Pancreas (tissue), 10 donors: ENCODE data around the gene ALCAM. TPM values are rescaled to one million over a fixed set of nuclear protein-coding genes. Genes with fewer than 3 reads are reported as not detected.

Experiments used
- ATAC-seq, 4 donors: fragments of 200-7000 bp; cut with Tn5 transposase; one replicate each; pipeline versions ENCODE4 v1.8.0 to v1.9.1; 2020; ENCODE audit warnings: mild to moderate bottlenecking in 4 of 4, moderate library complexity in 4 of 4
- DNase-seq, 6 donors: peaks; one replicate each; pipeline ENCODE4 v3.0.0-alpha.2; 2020
- FAIRE-seq: peaks from 2 replicates; lab custom pipeline; 2012; peaks lifted over from hg19 to GRCh38; lab: Jason Lieb, UNC
- H3K27ac ChIP-seq, 4 donors: fragments of 200-600 bp; sonication (generic); 1 replicate in 3 of 4; 2 replicates in 1 of 4; pipeline versions ENCODE4 v1.5.0 to v1.8.0; 2020
- H3K27me3 ChIP-seq, 4 donors: fragments of 200-600 bp; one replicate each; pipeline ENCODE4 v1.8.0; 2021
- H3K36me3 ChIP-seq, 3 donors: fragments of 200-600 bp; sonication (generic) in 1 of 3; one replicate each; pipeline versions ENCODE4 v1.5.0 to v1.8.0; 2020 to 2021
- H3K4me1 ChIP-seq, 3 donors: fragments of 200-600 bp; one replicate each; pipeline ENCODE4 v1.8.0; 2021
- H3K4me3 ChIP-seq, 4 donors: fragments of 200-600 bp; sonication (generic) in 2 of 4; one replicate each; pipeline versions ENCODE4 v1.5.0 to v1.8.0; 2020 to 2021
- H3K9me3 ChIP-seq, 4 donors: fragments of 200-600 bp; one replicate each; pipeline ENCODE4 v1.8.0; 2021
- CTCF ChIP-seq, 4 donors: fragments of 200-600 bp; sonication (generic) in 3 of 4; IDR thresholded peaks; one replicate each; pipeline versions ENCODE4 v1.5.0 to v1.8.0; 2021; ENCODE audit warnings: antibody characterized with exemption in 4 of 4
- WGBS, 2 donors: extraction: QIAGEN DNeasy Blood & Tissue Kit; methylation state at CpG; one replicate each; pipeline ENCODE4 v1.1.7; 2013; 5-methylcytosine and 5-hydroxymethylcytosine counted together
- intact Hi-C, 3 donors: fragments of 100-400 bp; cut with DNase I; formaldehyde crosslinking; loops; one replicate each; pipeline versions ENCODE4 v1.11.1 to v1.14.2; 2022
- polyA plus RNA-seq, 2 donors: library from polyadenylated mRNA; stranded (reverse); fragments of 200-250 nt; gene quantifications; one replicate each; pipeline ENCODE4 v1.2.3, GENCODE V29; 2013
- total RNA-seq, 6 donors: library from RNA; stranded (reverse); fragmentation: NEBNext Ultra II Directional in 4 of 6; extraction: Animal tissue kit (Norgen Biotek cat#: 25700) in 4 of 6; gene quantifications; one replicate each; pipeline versions ENCODE4 v1.2.1 to v1.2.4, GENCODE V29; 2021 to 2023
- donor health status: healthy with polysubstance abuse.
- donor health status: DM: no; HTN: no; CAD: no; lungs with moderate emphysema.
- donor health status: DM: no; HTN: no; CAD: no.
- donor health status: control.
- donor health status: control.
- donor health status: Bipolar disorder and iron deficiency.
- donor health status: DM: yes; HTN: yes; CAD: no.
- donor health status: DM: no; HTN: no; CAD: no.
- donor health status: DM: no; HTN: no; CAD: no.
- donor health status: DM: yes; HTN: yes; CAD: no.

The ALCAM gene
- total and polyA plus RNA-seq, 8 donors = 14.4 to 42.1 (median 27.6) TPM

- intact Hi-C loops = no loop called here
- Histone ChIP-seq H3K4me3 (no peak overlapping the region), H3K27ac (no peak overlapping the region), H3K9me3 (no peaks in the 10 kb centered on the region), H3K36me3 (no peaks in the 10 kb centered on the region), H3K4me1 (peaks cover 5 to 26% (median 24%) of the 10 kb centered on the region in 3 donors), H3K27me3 (no peaks in the 10 kb centered on the region)
- no peak for DNase-seq
- no peak for FAIRE-seq
- ATAC-seq = no peak
- TF ChIP-seq CTCF (IDR thresholded peaks at IDR 0.05) = no peak
These were observed 6.7 kb downstream of the ALCAM start for GRCh38 chr3:105373383-105373782.

- Histone ChIP-seq H3K4me3 (no peak overlapping the region), H3K27ac (no peak overlapping the region), H3K9me3 (no peaks in the 10 kb centered on the region), H3K27me3 (no peaks in the 10 kb centered on the region), H3K36me3 (no peaks in the 10 kb centered on the region), H3K4me1 (peaks cover 5 to 16% (median 15%) of the 10 kb centered on the region in 3 donors)
- 95 to 97% methylated on average over 8 of the region's 8 CpGs for WGBS, 2 donors
- FAIRE-seq (no peak), ATAC-seq (no peak), DNase-seq (no peak)
- intact Hi-C loops = no loop called here
- no peak for TF ChIP-seq CTCF (IDR thresholded peaks at IDR 0.05)
These were observed 9.2 kb downstream of the ALCAM start for GRCh38 chr3:105375750-105376511.

- Histone ChIP-seq H3K4me3 (no peak overlapping the region), H3K9me3 (no peaks in the 10 kb centered on the region), H3K4me1 (peaks cover 5 to 13% (median 9%) of the 10 kb centered on the region in 3 donors), H3K27ac (no peak overlapping the region), H3K36me3 (no peaks in the 10 kb centered on the region), H3K27me3 (no peaks in the 10 kb centered on the region)
- peak; percentile 43 for FAIRE-seq
- no peak for ATAC-seq
- whole genome bisulfite sequencing, 2 donors = 85 to 86% methylated on average over 2 of the region's 2 CpGs
- TF ChIP-seq CTCF (IDR thresholded peaks at IDR 0.05) = no peak
- intact Hi-C loops = no loop called here
- no peak for DNase-seq
These were observed 11.0 kb downstream of the ALCAM start for GRCh38 chr3:105377716-105378115.

- Histone ChIP-seq H3K27ac (no peak overlapping the region), H3K9me3 (no peaks in the 10 kb centered on the region), H3K27me3 (no peaks in the 10 kb centered on the region), H3K4me3 (no peak overlapping the region), H3K4me1 (peaks cover 0 to 13% (median 9%) of the 10 kb centered on the region in 3 donors), H3K36me3 (no peaks in the 10 kb centered on the region)
- DNase-seq (no peak), ATAC-seq (no peak), FAIRE-seq (no peak)
- no peak for TF ChIP-seq CTCF (IDR thresholded peaks at IDR 0.05)
- intact Hi-C loops = no loop called here
- WGBS, 2 donors = 95 to 97% methylated on average over 2 of the region's 2 CpGs
These were observed 18.5 kb downstream of the ALCAM start for GRCh38 chr3:105385179-105385578.

GRCh38 chr3:105385819-105386508 is 19.3 kb downstream of the ALCAM start:
- intact Hi-C loops = no loop called here
- Histone ChIP-seq H3K4me3 (no peak overlapping the region), H3K27me3 (no peaks in the 10 kb centered on the region), H3K4me1 (peaks cover 0 to 13% (median 9%) of the 10 kb centered on the region in 3 donors), H3K27ac (no peak overlapping the region), H3K9me3 (no peaks in the 10 kb centered on the region), H3K36me3 (no peaks in the 10 kb centered on the region)
- ATAC-seq = no peak
- no peak for FAIRE-seq
- TF ChIP-seq CTCF (IDR thresholded peaks at IDR 0.05) = no peak
- DNase-seq = no peak
